ENCODE results near the gene UBE2F.

DNA sequence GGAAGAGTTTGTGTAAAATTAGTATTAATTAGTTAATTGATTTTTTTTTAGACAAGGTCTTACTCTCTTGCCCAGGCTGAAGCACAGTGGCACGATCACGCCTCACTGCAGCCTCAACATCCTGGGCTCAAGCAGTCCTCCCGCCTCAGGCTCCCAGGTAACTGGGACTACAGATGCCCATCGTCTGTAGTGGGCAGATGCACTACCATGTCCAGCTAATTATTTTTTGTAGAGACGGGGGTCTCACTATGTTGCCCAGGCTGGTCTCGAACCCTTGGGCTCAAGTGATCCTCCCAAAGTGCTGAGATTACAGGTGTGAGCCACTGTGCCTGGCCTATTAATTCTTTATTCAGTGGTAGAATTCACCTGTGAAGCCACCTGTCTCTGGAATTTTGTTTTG is 41.1 kb downstream of the UBE2F start:
- no peak for TF ChIP-seq CTCF (IDR thresholded peaks at IDR 0.05)
- TF ChIP-seq POLR2AphosphoS5 (IDR thresholded peaks at IDR 0.05) = no peak
- TF ChIP-seq POLR2A (IDR thresholded peaks at IDR 0.05) = no peak

Measured in breast epithelium (tissue), 3 donors.